CD4-positive, alpha-beta T cell treated with Interleukin-4 for 4 hours (primary cell): ENCODE results near the gene PPAN.

Experiments used
- DNase-seq: peaks from one replicate; pipeline ENCODE4 v3.0.0-alpha.2; 2020

The PPAN gene

GRCh38 chr19:10106100-10106936 is at the start of gene PPAN:
Gene PPAN, plus strand, starts transcription at chr19:10106362. Its CDS starts 33 bp downstream, at chr19:10106395.
- peak; percentile 98 for DNase-seq

DNA sequence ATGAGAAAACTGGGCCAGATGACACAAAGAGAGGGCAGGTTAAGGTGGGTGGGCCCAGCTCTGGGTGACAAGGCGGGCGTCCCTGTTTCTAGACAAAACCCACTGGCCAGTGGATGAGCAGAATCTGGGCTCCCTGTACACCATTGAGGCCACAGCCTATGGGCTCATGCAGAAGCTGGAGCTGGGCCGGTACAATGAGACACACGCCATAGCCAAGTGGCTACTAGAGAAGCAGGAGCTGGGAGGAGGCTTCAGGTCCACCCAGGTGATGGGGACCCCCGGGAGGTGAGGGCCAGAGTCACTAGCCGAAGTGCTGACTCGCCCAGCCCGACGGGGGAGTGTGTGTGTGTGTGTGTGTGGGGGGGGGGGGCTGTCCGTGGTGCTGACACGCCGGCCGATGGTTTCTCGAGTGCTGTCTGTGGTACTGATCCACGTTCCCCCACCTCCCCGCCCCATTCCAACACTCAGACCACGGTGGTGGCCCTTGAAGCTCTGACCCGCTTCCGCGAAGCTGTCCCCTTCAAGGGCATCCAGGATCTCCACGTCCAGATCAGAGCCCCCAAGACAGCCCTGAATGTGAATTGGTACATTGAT is 44.3 kb upstream of the PPAN start:
- no peak for DNase-seq

DNA sequence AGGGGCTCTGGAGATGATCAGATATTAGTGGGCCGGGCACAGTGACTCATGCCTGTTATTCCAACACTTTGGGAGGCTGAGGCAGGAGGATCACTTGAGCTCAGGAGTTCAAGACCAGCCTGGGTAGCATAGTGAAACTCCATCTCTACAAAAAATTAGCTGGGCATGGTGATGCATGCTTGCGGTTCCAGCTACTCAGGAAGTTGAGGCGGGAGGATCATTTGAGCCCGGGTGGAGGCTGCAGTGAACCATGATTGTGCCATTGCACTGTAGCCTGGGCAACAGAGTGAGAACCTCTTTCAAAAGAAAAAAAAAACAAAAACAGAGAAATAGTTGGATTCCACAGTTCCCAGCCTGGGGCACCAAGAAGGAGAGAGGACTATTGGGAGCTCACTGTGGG is 38.0 kb upstream of the PPAN start:
- DNase-seq = peak; percentile 11

DNA sequence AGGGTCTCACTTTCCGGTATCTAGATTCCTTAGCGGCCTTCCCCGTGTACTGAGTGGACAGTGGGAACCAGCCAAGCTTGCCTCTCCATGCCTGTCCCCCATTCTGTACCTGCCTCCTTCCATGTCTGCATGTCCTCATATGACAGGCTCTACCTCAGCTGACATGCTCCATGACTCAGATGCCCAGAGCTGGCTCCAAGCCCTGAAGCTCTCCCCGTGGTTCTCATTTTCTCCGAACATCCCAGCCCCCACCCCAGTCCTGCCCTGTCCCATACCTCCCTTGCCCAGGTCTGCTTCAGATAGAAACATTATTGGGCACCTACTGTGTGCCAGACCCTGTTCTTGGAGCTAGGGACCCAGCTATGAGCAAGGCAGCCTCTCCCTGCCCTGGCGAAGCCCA is 37.1 kb upstream of the PPAN start:
- no peak for DNase-seq

GRCh38 chr19:10070730-10071446 is 35.3 kb upstream of the PPAN start:
- DNase-seq = no peak

DNA sequence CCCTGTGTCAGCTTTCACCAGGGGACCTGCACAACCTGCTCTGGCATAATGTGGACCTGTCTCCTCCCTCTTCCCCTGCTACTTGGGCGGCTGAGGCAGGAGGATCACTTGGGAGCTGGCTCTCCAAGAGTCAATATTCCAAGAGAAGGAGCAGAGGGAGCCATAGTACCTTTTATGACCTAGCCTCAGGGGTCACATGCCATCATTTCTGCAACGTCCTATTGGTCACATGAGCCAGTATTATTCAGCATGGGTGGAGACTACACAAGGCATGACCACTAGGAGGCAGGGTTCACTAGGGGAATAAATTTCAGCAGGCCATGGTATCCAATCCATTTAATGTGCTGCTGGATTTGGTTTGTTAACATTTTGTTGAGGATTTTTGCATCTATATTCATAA is 32.0 kb upstream of the PPAN start:
- DNase-seq = peak; percentile 47

- no peak for DNase-seq
Measured at GRCh38 chr19:10076535-10076934, 29.6 kb upstream of the PPAN start.

DNA sequence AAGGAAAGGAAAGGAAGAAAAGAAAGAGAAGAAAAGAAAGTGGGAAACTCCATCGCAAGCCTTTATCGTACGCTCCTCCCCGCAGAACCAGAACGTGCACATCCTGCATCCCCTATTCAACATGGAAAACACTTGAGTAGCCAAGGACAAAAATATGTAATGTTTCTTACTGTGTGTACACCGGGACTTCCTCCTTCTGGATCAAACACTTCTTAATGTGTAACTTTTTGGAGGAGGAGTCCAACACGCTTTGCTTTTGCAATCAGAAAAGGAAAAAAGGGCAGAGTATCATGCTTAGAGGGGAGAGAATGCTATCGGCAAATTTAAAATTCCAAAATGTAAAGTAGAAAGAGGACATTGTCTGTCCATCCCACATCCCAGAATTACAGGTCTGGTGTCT is 27.8 kb upstream of the PPAN start:
- DNase-seq = no peak

DNA sequence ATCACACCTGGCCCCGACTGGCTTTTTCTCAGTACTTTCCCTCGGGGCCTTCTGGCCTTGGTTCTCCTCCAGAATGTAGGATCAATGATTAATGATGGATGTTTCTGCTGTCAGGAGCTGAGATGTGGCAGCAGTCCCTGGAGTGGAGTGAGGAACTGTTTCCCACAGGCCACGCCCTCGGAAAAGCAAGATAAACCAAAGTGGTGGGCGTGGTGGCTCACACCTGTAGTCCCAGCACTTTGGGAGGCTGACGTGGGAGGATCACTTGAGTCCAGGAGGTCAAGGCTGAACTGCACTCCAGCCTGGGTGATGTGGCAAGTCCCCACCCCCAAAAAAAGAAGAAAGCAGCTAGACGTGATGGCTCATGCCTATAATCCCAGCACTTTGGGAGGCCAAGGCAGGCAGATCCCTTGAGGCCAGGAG is 27.1 kb upstream of the PPAN start:
- DNase-seq = no peak

GRCh38 chr19:10083911-10084310 is 22.3 kb upstream of the PPAN start:
- DNase-seq = no peak

GRCh38 chr19:10084803-10085202 is 21.4 kb upstream of the PPAN start:
- no peak for DNase-seq

GRCh38 chr19:10085641-10086590 is 20.2 kb upstream of the PPAN start, which contains the start of gene SHFL:
Gene SHFL, plus strand, starts transcription at chr19:10086317. Its CDS starts 111 bp downstream, at chr19:10086428.
- peak; percentile 83 for DNase-seq

DNA sequence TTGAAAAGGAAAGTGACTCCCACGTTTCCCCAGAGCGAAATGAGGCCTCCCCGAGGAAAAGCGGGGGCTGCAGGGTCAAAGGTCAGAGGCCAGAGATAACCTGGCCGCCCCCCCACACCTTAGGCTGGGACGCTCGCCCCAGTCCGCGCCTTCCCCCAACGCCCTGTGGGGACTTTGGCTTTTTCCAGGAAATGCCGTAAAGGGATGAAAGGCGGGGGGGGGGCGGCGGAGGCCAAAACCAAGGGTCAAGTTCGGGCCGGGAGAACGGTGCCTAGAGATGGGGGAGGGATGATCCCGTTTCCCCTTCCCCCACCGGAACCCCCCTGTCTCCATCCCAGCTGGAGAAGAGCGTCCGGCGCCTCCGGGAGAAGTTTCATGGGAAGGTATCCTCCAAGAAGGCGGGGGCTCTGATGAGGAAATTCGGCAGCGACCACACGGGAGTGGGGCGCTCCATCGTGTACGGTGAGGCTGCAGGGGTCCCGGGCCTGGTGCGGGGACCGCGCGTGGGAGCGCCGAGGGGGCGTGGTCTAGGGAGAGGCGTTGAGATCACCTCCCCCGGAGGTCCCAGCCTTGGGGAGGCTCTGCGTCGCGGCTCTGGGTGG is 19.5 kb upstream of the PPAN start:
- no peak for DNase-seq

GRCh38 chr19:10087296-10088061 is 18.7 kb upstream of the PPAN start:
- no peak for DNase-seq

DNA sequence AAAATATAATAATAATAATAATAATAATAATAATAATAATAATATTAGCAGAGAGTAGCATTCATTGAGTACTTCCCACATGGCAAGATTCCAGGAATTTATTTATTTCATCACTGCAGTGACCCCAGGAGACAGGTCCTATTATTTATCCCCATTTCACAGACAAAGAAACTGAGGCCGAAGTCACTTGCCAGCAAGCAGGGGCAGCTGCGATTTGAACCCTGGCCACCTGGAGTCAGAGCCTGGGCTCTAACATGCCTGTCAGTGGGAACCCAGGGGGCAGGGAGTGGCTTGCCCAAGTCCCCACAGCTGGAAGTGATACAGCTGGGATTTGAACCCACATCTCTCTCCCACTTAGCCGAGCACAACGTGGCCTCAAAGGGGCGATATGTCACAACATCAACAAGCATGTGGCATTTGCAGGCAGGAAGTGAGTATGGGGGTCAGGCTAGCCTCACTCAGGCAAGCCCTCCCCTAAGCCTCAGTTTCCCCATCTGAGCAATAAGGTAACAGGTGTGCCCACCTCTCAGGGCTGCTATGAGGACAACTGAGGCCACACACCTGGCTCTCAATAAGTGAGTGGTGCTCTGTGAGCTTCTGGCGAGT is 17.1 kb upstream of the PPAN start:
- no peak for DNase-seq

- DNase-seq = no peak
Measured at GRCh38 chr19:10089801-10090375, 16.3 kb upstream of the PPAN start.

- no peak for DNase-seq
Measured at GRCh38 chr19:10091370-10091687, 14.8 kb upstream of the PPAN start.

- DNase-seq = no peak
Measured at GRCh38 chr19:10091895-10092641, 14.1 kb upstream of the PPAN start.

DNA sequence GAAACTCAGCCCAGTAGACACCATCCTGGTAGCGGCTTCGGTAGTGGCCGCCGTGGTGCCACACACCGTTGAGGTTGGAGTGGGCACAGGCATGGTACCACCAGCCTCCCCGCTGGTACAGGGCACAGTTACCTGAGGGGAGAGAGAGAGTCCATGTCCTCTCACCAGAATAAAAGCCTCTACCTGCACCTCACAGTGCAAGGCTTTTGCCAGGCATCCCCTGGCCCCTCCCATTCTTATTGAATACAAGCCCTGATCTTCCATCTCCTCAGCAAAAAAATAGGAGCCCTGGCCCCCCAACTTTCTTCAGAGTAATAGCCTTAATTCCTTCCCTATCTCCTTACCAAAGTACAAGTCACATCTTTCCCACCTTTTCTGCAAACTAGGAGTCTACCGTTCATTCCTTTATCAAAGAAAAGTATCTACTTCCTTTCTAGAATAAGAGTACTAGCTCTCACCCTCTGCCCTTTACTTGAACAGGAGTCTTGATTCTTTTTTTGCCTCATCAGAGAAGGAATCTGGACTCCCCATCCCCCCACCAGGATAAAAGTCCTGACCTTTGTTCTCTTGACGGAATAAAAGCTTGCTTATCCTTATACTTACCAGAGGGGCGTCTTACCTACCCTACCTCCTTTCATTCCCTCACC is 13.4 kb upstream of the PPAN start:
- DNase-seq = no peak
